CD4-positive, alpha-beta T cell treated with Interleukin-12 subunit alpha and Interleukin-12 subunit beta, for 1 hour (primary cell): Measurements from ENCODE around the gene RAD18.

Source experiments
- DNase-seq: peaks from one replicate; pipeline ENCODE4 v3.0.0-alpha.2; 2020

The RAD18 gene

DNA sequence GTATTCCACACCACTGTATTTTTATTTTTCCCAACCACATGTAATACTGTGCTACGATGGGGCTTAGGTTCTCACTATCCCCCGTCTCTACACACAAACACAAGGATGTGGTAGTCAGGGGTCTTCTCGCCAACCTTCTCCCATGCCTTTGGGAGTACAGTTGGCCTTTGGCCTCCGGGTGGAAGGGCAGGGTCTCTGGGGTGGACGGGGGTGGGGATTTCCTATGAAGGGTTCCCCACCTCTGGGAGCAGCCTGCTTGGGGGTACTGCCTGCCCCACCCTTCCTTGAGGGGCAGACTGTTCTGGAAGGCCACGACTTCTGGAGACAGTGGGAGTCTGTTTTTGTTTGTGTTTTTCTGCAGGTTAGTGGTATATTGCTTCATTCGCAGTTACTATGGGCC is 21.3 kb upstream of the RAD18 start:
- no peak for DNase-seq

DNA sequence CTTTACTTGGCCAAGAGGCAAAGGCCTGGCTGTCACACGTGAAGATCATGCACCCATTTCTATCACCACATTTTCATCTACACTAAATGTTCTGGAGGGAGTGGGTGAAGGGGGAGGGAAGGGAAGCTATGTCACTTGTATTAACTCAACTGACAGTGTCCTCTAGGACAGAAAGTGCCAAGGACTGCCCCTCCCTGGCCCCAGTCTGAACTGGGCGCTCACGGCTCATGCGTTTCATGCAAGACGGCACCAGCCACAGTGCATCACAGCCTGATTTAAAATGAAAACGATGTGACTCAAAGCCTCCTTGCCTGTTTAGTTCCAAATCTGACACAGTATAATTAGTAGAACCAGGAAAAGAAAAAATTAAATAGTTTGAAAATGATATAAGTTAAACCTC is 20.8 kb upstream of the RAD18 start:
- DNase-seq: no peak

DNA sequence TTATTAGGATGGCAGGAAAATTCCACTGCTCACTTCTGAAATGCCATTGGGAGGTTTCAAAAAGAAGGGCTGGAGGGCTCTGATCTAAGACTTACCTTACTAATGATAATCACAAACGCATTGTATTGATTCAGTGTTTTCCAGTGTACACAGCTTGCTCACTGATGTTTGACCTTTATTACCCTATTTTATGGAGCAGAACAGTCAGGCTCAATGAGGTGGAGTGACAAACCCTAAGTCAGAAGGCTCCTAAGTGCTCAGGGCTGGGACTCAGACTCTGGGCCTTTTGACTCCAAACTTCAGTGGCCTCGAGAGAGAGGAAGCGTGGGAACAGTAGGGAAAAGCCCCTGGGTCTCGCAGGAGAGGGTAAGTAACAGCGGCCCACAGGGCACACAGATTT is 20.3 kb upstream of the RAD18 start:
- no peak for DNase-seq

DNA sequence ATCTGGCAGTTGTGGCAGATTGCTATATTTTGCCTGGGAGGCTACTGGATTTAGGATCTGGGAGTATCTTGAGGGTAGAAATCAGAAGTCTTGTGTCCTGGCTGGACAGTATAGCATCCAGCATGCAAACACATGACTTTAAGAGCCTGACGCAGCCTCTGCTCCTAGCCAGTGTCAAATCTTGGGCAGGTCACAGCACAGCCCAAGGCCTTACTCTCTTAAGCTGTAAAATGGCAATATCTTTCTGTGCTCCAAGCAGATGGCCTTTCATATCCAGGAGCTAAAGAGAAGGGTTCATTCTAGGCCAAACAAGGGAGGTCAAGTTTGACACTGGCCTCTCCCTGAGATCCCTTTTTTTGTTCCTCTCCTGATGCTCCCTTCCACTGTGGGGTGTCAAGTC is 19.8 kb upstream of the RAD18 start:
- no peak for DNase-seq

DNA sequence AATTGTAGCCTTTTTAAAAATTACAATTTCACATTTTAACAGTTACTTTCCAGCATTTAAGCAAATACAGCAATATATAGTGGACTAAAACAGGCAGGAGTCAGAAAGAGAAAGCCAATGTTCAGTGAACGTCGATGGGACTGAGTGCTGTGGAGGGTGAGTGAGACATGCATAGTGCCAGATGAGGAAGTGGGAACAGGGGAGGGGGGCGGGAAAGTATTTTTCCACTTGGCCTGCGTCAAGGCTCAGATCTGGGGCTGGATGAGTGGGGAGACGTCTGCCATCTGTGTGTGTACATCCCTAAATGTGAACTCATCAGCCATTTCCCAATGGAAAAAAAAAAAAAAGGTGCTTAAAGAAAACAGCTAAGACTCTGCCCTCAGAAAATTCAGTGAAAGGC is 19.2 kb upstream of the RAD18 start:
- DNase-seq: no peak

DNA sequence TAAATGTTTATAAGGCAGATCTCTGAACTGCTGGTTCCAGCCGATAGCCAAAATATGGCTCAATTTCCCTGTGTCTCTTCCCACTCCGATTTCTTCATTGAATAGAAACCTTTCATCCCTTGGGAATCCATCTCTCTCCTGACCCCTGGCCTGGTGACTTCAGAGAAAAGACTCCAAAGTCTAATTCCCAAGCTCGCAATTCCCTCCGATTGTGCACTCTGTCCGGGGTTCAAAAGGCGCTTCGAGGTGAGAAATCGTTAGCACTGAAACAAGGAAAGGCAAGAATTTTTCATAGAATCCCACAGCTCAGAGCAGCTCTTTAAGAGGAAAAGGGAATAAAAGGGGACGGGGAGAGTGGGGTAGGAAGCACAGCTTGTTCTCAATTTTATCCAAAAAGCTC is 18.4 kb upstream of the RAD18 start:
- no peak for DNase-seq

DNA sequence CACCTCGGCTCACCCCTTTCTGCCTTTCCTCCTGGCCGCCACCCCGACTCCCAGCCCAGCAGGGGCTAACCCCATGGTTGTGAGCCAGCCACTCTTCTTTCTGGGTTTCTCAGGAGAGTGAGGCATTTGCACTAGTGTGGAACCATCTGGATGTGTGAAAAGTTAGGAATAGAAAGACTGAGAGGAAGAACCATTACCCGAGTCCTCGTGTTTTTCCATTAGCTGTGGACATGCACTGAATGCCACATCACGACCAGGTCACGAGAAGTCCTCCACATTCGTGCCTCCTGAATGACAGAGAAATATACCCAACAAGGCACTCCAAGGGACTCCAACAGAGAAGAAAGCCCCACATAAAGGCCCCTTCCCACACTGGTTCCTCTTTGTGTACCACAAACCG is 18.0 kb upstream of the RAD18 start:
- no peak for DNase-seq

DNA sequence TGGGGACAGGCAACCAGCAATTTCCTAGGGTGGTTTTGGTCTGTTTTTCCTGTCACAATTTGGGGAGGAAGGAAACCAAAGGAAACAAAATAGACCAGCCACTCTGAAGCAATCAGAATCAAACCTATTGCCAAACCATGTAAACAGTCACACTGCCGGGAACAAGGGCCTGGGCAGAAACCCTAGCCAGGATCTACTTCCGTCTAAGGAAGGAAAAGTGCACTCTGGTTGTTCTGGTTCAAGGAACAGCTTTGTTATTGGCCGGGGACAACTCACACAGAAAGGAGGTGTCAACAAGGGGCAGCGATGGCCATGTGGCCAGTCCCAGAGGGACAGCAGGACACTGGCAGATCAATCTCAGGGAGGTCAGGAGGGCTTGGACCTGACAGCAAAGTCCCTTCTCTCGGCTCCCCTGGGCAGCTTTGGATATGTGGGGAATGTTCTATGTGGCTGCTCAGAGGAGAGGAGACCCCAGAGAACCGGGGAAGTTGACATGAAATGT is 17.5 kb upstream of the RAD18 start:
- DNase-seq: no peak

DNA sequence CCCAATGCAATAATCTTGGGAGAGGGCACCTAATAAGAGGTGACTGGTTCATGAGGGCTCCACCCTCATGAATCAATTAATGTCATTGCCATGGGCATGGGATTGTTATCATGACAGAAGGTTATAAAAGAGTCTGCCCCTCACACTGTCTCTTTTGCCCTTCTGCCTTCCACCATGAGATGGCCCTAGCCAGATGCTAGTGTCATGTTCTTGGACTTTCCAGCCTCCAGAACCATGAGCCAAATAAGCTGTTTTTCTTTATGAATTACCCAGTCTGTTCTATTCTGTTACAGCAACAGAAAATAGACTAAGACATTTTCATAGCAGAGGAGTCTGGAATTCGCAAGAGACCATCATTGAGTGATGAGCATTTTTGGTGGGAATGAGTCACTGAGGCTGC is 16.0 kb upstream of the RAD18 start:
- no peak for DNase-seq

DNA sequence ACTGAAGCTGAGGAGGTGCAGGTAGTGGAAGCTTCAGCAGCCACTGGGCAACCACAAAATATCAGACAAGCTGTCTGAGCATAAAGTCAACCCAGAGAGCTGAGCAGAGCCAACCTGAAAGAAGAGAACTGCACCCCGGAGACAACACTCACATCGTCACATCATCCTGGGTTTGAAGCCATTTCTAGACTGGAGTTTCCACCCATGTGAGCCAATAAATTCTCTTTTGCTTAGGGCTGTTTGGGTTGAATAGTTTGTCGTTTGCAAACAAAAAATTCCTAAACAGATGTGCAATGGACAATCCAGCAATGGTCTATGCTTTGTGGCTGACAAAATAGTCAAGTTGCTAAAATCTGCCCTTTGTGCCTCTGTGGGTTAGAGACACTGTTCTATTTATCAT is 15.3 kb upstream of the RAD18 start:
- no peak for DNase-seq

DNA sequence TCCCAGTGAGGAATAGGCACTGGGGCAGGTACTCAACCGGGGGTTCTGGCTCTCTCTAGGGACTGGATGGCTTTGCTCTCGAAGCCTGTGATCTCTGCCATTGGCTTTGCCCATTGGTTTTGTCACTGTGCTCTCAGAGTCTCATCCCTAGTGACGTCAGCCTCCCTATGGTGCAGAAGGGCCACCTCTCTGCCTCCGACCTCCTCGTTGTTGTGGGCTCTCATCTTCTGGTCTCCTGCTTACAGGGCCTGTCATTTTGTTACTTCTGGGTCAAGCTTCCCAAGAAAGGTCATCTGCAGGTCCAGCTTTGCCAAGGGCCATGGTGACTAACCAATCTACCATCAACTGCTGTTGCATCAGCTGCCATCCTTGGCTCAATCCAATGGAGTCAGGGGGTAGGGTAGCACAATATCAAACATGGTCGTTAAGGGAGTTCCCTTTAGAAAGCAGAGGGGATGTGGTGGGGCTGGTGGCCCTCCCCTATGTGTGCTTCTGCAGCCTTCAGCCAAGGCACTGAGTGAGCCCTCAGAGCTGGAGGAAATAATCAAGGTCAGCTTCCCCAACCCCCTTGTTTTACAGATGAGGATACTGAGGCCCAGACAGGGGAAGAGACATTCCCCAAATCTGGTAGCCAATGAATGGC is 13.4 kb upstream of the RAD18 start:
- no peak for DNase-seq

DNA sequence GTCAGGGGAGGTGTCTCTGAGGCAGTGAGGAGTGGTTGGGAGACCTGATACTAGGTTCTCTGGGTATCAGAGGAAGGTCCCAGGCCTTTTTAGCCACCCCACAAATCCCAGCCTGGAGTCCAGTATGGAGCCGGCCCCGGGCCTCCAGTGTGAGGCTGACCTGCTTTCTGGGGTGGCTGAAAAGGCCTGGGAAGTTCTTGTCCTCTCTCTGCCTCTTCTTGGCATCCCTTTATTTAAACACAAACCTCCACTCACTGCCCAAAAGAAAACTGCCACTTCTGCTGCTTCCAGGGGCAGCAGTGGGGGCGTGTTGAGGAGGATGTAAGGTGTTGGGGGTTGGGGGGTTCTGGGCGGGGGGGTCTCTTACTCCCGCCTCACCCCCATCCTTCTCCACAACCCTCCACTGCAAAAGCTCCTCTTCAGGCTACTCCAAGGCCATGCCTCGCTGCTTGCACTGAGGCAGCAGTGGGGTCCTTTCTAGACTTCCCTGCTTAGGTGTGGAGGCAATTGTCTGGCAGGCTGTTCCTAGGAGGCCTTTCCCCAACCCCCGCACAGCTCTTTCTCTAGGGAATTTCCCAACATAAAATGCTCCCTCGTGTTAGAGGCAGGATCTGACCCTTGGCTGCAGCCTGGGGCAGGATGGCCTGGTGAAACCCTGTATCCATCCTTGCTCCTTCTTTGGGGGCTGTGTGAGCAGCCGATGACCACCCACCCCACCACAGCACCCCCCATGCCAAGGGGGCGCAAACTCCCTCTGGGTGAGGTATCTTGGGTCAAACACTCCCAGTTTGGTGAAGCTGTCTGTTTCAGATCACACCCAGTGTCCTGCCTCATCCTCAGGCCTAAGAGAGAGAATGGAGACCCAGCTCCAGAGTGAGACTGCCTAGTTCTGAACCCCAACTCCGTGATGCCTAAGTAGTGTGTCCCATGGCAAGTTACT is 12.1 kb upstream of the RAD18 start:
- no peak for DNase-seq

DNA sequence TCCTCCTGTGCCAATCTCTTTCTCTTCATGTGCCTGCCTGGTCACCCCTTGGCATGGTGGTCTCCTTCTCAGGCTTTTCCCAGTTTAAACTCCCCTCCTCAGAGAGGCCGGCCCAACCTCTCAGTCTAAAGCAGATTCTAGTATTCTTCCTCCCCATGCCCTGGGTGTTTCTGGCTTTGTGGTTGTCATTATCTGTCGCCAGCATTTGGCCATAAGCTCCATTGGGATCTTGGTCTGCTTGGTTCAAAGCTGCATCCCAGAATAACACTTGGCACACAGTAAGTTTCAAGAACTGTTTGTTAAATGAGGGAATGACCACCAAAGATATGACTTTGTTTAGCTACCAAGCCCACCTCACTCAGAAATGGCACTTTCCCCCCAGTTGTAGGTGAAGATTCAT is 11.2 kb upstream of the RAD18 start:
- DNase-seq: no peak

DNA sequence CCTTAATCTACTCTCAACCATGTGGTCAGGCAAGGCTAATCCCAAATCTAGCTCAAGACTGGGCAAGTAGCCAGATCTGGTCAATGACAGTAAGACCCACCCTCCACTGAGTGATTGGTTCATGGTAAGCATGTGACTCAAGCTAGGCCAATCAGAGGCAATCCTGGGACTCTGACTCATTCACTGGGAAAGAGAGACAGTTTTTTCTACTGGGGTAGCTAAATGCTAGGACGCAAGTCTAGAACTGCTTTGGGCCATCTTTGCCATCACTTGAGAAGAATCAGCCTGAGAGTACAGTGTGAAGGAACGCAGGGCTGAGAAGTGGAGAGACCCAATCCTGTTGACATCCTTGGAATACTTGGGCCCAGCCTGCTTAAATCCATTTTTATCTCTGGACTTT is 9.4 kb upstream of the RAD18 start:
- DNase-seq: no peak

DNA sequence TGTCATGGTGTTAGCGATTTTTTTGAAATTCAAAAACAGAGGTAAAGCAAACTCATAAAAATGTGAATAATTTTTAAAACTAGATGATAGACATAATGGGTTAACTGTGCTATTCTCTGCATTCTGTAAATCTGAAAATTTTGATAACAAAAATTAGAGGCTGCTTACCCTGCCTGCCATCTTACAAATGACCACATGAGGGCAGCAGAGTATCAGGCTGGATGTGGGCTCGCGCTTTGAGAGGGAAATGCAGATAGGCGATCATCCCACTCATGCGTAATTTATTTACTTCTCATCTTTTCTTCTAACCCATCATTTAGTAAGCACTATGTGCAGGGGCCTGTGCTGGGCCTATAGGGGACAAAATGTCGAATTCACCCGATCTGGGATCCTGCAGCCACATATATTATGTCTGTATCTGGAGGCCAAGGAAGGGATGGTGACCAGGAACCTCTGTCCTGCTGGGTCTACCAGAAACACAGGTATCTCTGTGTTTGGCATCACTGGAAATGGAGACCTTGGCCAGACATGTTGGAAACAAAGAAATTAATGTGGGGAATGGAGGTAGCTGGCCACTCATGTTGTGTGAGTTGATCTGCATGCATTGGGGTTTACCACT is 7.8 kb upstream of the RAD18 start:
- peak; percentile 78 for DNase-seq

DNA sequence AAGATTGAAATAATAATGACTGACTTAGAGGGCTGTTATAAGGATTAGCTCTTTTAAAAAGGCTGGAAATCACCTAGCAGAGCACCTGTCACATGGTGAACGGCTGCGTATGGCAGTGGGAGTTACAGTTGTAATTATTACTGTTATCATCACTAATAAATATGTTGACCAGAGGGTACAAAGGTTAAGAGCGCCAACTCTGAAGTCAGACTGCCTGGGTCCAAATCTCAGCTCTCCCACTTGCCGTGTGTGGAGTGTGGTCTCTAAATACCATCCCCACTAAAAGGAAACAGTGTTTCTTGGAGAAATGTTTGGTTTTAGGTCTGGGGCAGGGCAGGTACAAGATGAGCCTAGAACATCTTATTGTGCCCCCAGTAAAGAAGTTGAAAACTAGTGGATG is 6.0 kb upstream of the RAD18 start:
- DNase-seq: no peak

DNA sequence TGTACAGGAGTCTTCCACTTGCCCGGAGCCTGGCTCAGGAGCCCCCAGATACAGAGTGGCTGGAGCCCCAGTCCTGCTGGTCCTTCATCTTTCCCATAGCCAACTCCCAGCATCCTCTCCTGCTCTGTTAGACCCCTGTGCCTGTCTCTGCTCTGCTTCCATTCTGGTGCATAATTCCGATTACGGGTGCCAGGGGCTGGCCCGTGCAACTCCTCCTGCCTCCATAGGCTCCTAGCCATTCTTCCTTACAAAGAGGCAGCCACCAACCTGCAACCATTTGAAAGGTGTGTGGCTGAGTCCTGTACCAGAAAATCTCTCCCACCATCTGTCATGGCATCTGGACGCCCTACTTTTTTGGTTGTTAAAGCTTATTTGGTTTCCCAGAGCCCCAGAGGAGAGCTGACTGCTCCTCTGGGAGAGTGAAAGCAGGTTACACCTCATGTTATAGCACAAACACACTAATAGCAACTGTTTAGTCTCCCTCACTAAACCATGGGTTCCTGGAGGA is 5.2 kb upstream of the RAD18 start:
- DNase-seq: no peak

DNA sequence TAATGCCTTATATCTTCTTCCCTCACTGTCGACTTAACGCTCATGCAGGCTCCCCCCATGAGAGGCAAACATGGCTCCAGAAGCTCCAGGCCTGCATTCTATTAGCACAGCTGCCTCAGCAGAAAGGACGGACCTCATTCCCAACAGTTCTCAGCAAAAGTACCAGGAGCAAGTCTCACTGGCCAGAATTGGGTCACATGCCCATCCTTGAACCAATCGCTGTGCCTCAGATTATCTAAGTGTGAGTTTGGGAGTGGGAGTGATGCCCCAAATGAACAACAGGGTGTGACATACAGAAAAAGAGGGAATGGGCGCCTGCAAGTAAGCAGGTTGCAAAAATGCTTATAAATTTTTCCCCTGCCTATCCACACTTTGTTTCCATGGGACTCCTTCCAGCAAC is 4.3 kb upstream of the RAD18 start:
- no peak for DNase-seq

DNA sequence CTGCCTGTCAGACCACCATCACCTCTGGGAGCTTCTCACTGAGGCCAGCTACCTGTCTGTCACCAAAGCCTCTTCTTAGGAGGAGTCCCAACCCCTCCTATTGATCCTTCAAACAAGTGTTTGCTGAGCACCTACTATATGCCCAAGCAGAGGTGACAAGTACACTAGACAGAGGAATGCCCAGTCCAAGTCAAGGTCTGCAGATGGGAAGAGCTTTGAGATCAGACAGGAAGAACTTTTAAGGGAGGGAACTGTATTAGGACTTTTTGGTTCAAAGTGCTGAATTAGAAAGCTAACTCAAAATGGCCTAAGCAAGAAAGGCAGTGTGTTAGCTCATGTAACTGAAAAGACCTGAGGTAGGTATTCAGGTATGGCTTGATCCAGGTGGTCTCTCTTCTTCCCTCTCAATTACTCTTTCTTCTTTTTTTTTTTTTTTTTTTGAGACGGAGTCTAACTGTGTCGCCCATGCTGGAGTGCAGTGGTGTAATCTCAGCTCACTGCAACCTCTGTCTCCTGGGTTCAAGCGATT is 3.6 kb upstream of the RAD18 start:
- no peak for DNase-seq

DNA sequence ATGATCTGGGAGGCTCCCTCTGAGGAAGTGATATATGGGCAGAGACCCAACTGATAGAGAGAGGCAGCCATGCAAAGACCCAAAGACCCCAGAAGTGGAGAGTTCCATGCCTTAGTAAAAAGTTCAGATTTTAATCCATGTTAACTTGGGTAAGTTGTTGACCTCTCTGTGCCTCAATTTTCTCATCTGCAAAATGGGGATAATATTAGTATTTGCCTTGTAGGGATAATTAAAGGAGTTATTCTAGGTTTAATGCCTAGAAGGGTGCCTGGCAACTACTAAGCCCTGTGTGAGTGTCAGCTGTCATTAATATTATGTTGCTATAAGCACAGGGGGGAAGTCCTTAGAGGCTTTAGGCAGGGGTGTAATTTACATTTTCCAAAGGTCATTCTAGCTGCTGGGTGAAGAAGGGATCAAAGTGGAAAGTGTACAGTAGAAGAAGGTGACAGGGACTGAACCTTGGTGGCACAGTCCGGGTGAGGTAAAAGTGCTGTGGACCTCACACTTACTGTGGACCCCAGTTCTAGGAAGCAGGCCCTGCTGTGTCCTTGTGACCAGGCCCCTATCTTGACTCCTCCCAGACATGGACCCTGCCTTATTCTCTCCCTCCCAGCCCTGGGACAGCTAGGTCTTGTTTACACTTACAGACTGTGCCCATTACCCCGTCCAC is 3.0 kb upstream of the RAD18 start:
- no peak for DNase-seq

DNA sequence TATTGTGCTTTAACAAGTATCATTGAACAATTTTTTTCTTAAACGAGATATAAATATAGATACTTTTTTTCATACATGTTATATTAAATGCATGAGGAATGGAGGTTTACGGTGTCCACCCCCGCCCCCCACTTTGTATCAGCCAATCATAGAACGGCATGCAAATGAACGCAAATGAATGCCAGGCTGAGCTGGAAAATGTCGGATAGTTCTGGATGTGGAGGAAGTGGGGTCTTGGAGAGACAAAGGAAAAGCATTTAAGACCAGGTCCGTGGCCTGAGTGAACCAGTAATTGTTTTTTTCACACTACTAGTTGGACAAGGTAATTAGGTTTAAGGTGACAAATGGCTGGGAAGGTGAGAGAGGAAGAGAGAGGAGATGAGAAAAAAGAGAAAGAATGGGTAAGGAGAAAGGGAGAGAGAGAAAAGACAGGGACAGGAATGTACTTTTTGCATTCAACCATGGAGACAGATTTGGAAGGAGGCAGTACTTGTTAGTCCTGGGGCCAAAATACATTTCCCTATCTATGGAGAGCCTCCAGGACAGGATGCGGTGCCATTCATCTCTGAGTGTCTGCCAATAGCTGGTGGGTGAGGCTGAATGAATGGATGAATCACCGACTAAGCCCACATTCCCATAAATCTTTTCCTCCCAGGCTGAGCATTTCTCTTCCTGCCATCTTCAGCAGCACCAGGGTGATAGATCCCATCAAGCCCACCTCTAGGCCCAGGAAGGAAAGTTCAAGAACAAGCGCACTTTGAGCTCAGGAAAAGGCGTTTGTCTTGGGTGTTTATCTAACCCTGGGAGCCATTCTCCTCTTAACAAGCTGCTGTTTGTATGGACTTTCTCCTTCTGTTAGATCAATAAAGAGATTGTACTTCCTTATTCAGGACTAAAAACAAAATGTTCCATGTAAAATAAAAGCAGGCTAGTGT is 1.4 kb upstream of the RAD18 start:
- no peak for DNase-seq
